GM18517 (cell line): ENCODE measurements around the gene TAS2R4.
"Not testable (repeated sequence)": the region's sequence is repeated elsewhere in the genome, so short reads cannot be mapped to it uniquely, and the experiment has no call there.

Source experiments
- ATAC-seq: cut with Tn5 transposase; IDR thresholded peaks from one replicate; pipeline ENCODE4 v1.9.1; 2021; ENCODE audit warnings: mild to moderate bottlenecking, moderate library complexity; ENCODE audit not compliant: unreplicated experiment

Gene TAS2R4

DNA sequence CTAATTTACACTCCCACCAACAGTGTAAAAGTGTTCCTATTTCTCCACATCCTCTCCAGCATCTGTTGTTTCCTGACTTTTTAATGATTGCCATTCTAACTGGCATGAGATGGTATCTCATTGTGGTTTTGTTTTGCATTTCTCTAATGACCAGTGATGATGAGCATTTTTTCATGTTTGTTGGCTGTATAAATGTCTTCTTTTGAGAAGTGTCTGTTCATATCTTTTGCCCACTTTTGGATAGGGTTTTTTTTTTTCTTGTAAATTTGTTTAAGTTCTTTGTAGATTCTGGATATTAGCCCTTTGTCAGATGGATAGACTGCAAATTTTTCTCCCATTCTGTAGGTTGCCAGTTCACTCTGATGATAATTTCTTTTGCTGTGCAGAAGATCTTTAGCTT, 46.0 kb downstream of the TAS2R4 start:
- not testable (repeated sequence) for ATAC-seq
